Caco-2 (cell line): ENCODE results near the gene M6PR. TPM values are rescaled to one million over a fixed set of nuclear protein-coding genes. Genes with fewer than 3 reads are reported as not detected.

ENCODE experiments used
- BruUV-seq: library from RNA; stranded (reverse); fragments of 400-500 nt; replicated peaks from 2 replicates; lab custom pipeline; 2021; lab: Mats Ljungman, UMichigan
- CTCF ChIA-PET: fragments of 300-600 bp; sonication (Branson Sonifier 250); formaldehyde crosslinking; loops from one replicate; lab custom pipeline; 2022; ENCODE audit warnings: antibody characterized with exemption; lab: Charles Lee
- POLR2A ChIA-PET: fragments of 300-600 bp; sonication (Branson Sonifier 250); formaldehyde crosslinking; loops from one replicate; lab custom pipeline; 2022; ENCODE audit warnings: antibody characterized with exemption; lab: Charles Lee
- DNase-seq, 2 experiments: peaks; one replicate each; pipeline versions ENCODE4 v3.0.0 to v3.0.0-alpha.2; 2020 to 2022
- H3K27me3 ChIP-seq: replicated peaks from 2 replicates; pipeline ENCODE4 v1.6.0; 2011; ENCODE audit warnings: low read length; ENCODE audit not compliant: control insufficient read depth, insufficient read depth
- H3K36me3 ChIP-seq: 2 replicates; pipeline ENCODE4 v1.5.1; 2011; ENCODE audit warnings: low read length; ENCODE audit not compliant: control insufficient read depth, insufficient read depth
- H3K4me1 ChIP-seq: fragments of 250-450 bp; sonication (Bioruptor Pico); 2 replicates; pipeline ENCODE4 v1.5.1; 2020; ENCODE audit warnings: mild to moderate bottlenecking
- H3K4me3 ChIP-seq: 2 replicates; pipeline ENCODE4 v1.5.1; 2011; ENCODE audit warnings: low read depth, mild to moderate bottlenecking, control low read depth, low read length
- H3K9me3 ChIP-seq: fragments of 250-450 bp; sonication (Bioruptor Pico); 2 replicates; pipeline ENCODE4 v1.5.1; 2020; ENCODE audit warnings: mild to moderate bottlenecking, moderate library complexity
- H3K27ac Mint-ChIP-seq: one replicate; pipeline ENCODE4 v1.8.0; 2022; ENCODE audit warnings: mixed read lengths; ENCODE audit not compliant: unreplicated experiment
- H3K27me3 Mint-ChIP-seq: one replicate; pipeline ENCODE4 v1.8.0; 2022; ENCODE audit warnings: mixed read lengths; ENCODE audit not compliant: insufficient read depth, unreplicated experiment
- H3K36me3 Mint-ChIP-seq: one replicate; pipeline ENCODE4 v1.8.0; 2022; ENCODE audit warnings: mild to moderate bottlenecking, mixed read lengths; ENCODE audit not compliant: insufficient read depth, unreplicated experiment
- H3K4me1 Mint-ChIP-seq: one replicate; pipeline ENCODE4 v1.8.0; 2022; ENCODE audit warnings: low read depth, mixed read lengths; ENCODE audit not compliant: unreplicated experiment
- H3K4me3 Mint-ChIP-seq: one replicate; pipeline ENCODE4 v1.8.0; 2022; ENCODE audit warnings: mild to moderate bottlenecking, moderate library complexity, mixed read lengths; ENCODE audit not compliant: unreplicated experiment
- H3K9me3 Mint-ChIP-seq: one replicate; pipeline ENCODE4 v1.8.0; 2022; ENCODE audit warnings: mixed read lengths; ENCODE audit not compliant: unreplicated experiment
- CTCF ChIP-seq, 2 experiments: fragments of 200-600 bp in 1 of 2; IDR thresholded peaks; 1 replicate in 1 of 2; 2 replicates in 1 of 2; pipeline versions ENCODE4 v1.5.1 to v1.8.0; 2011 to 2022; ENCODE audit warnings: antibody characterized with exemption in 1 of 2, control low read depth in 1 of 2, inconsistent platforms in 1 of 2, low read depth in 1 of 2, low read length in 1 of 2, mild to moderate bottlenecking in 1 of 2, moderate library complexity in 1 of 2; ENCODE audit not compliant: insufficient read depth in 1 of 2, severe bottlenecking in 1 of 2, unreplicated experiment in 1 of 2
- intact Hi-C: fragments of 100-400 bp; cut with micrococcal nuclease; formaldehyde crosslinking; loops from one replicate; pipeline ENCODE4 v1.10.0; 2022; ENCODE audit not compliant: unreplicated experiment
- total RNA-seq: library from RNA; stranded (reverse); gene quantifications from 2 replicates; pipeline ENCODE4 v1.2.3, GENCODE V29; 2022

Gene M6PR
- total RNA-seq, 1 experiment from 2014 or later: 310 TPM

- intact Hi-C loops: loop anchor here (1.0 kb wide), 1 partner anchor 35 kb away; the partner anchor contains the start of gene PHC1
- Histone ChIP-seq H3K36me3 (peaks cover 4% of the 10 kb centered on the region), H3K4me1 (peaks cover 6% of the 10 kb centered on the region), H3K4me3 (peak overlapping the region; percentile 69), H3K27me3 (no peaks in the 10 kb centered on the region), H3K9me3 (peaks cover 4% of the 10 kb centered on the region; the same call in 1 of the 2 replicates)
- no peaks in the 10 kb centered on the region for H3K27me3 Mint-ChIP-seq
- DNase-seq: peak in 1 of 2 experiments; percentile 15
- H3K27ac Mint-ChIP-seq: peak overlapping the region; percentile 77
- H3K9me3 Mint-ChIP-seq: peaks cover 16% of the 10 kb centered on the region
- POLR2A ChIA-PET: interaction anchor here (1.0 to 1.5 kb wide), 4 partner anchors 10 to 116 kb away, joined by 3 to 17 read pairs (median 9); partner anchors contain the start of gene PHC1
- CTCF ChIA-PET: interaction anchor here (0.7 to 2.5 kb wide), 13 partner anchors 10 to 294 kb away, joined by 3 to 29 read pairs (median 4); partner anchors contain the start of gene PHC1
- peaks cover 48% of the 10 kb centered on the region for H3K36me3 Mint-ChIP-seq
- no peak for TF ChIP-seq CTCF (IDR thresholded peaks at IDR 0.05; ENCODE audit: insufficient read depth in 1 of 2, low read depth in 1 of 2, low read length in 1 of 2, severe bottlenecking in 1 of 2, unreplicated experiment in 1 of 2)
- BruUV-seq: TSS peak; percentile 60
- H3K4me3 Mint-ChIP-seq: peak overlapping the region; percentile 83
- peaks cover 9% of the 10 kb centered on the region for H3K4me1 Mint-ChIP-seq
These were observed 624 bp downstream of the M6PR start for GRCh38 chr12:8948701-8949341.

GRCh38 chr12:8947737-8948136 is 1.7 kb downstream of the M6PR start:
- Mint-ChIP-seq H3K4me3 (no peak overlapping the region), H3K9me3 (peaks cover 5% of the 10 kb centered on the region), H3K27ac (no peak overlapping the region), H3K27me3 (no peaks in the 10 kb centered on the region), H3K36me3 (peaks cover 54% of the 10 kb centered on the region), H3K4me1 (peaks cover 9% of the 10 kb centered on the region)
- Histone ChIP-seq H3K27me3 (no peaks in the 10 kb centered on the region), H3K9me3 (no peaks in the 10 kb centered on the region), H3K4me3 (peak overlapping the region; percentile 69), H3K36me3 (peaks cover 10% of the 10 kb centered on the region), H3K4me1 (peaks cover 6% of the 10 kb centered on the region)
- no peak for TF ChIP-seq CTCF (IDR thresholded peaks at IDR 0.05; ENCODE audit: insufficient read depth in 1 of 2, low read depth in 1 of 2, low read length in 1 of 2, severe bottlenecking in 1 of 2, unreplicated experiment in 1 of 2)
- intact Hi-C loops: no loop called here
- CTCF ChIA-PET: no interaction called here
- no peak for DNase-seq
- BruUV-seq: no TSS peak
- POLR2A ChIA-PET: no interaction called here

GRCh38 chr12:8946733-8947132 is 2.7 kb downstream of the M6PR start:
- TF ChIP-seq CTCF (IDR thresholded peaks at IDR 0.05; ENCODE audit: insufficient read depth in 1 of 2, low read depth in 1 of 2, low read length in 1 of 2, severe bottlenecking in 1 of 2, unreplicated experiment in 1 of 2): no peak
- no peaks in the 10 kb centered on the region for H3K9me3 ChIP-seq
- no TSS peak for BruUV-seq
- Mint-ChIP-seq H3K4me1 (peaks cover 9% of the 10 kb centered on the region), H3K36me3 (peaks cover 64% of the 10 kb centered on the region), H3K9me3 (no peaks in the 10 kb centered on the region), H3K4me3 (no peak overlapping the region), H3K27ac (no peak overlapping the region), H3K27me3 (no peaks in the 10 kb centered on the region)
- ChIA-PET POLR2A (no interaction called here), CTCF (no interaction called here)
- intact Hi-C loops: no loop called here
- H3K4me3 ChIP-seq: no peak overlapping the region
- peaks cover 13% of the 10 kb centered on the region for H3K36me3 ChIP-seq
- no peak for DNase-seq
- peaks cover 6% of the 10 kb centered on the region for H3K4me1 ChIP-seq
- H3K27me3 ChIP-seq: no peaks in the 10 kb centered on the region
